ENCODE results near the gene AHDC1. TPM values are rescaled to one million over a fixed set of nuclear protein-coding genes. Genes with fewer than 3 reads are reported as not detected.

AHDC1 gene
- polyA plus RNA-seq, 1 donor (not counting 4 experiments of a cell fraction or from before 2014, with no cell fraction given) = 4.2 TPM

DNA sequence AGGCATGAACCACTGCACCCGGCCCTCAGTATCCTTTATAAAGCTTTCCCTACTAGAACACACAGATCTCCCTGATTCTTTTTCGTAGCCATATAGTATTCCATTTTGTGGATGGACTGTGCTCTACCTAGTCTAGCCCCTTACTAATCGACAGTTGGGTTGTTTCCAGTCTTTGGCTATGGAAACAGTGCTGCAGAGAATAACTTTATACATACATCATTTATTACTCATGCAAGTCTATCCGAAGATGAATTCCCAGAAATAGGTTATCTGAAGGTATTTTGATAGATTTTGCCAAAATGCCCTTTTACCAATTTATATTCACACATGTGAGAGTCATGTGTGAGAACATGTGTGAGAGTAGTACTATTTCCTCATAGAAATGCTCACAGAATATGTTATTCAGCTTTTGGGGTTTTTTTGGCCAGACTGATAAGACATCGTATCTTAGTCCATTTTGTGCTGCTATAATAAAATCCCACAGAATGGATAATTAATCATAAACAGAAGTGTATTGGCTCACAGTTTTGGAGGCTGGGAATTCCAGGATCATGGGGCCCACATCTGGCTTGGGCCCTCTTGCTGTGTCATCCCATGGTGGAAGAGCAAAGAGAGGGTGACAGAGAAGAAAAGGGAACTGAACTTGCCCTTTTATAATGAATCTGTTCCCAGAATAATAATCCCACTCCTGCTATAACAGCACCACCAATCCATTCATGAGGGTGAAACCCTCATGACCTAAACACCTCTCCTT lies 48.3 kb upstream of the AHDC1 start:
- DNase-seq (ENCODE audit: low read depth, low spot score) (no peak), FAIRE-seq (no peak)
- Histone ChIP-seq H3K36me3 (ENCODE audit: control insufficient read depth in 2 of 2, extremely low read depth in 1 of 2, insufficient read depth in 2 of 2, low read length in 2 of 2) (no peaks in the 10 kb centered on the region), H3K4me2 (ENCODE audit: control insufficient read depth, extremely low read depth, insufficient read depth, low read depth, low read length) (no peak overlapping the region), H4K20me1 (ENCODE audit: control insufficient read depth, extremely low read depth, insufficient read depth, low read length) (no peaks in the 10 kb centered on the region), H2AFZ (ENCODE audit: control insufficient read depth, low read length) (no peak overlapping the region), H3K27me3 (ENCODE audit: control insufficient read depth, extremely low read depth, insufficient read depth, low read length) (no peaks in the 10 kb centered on the region), H3K4me1 (ENCODE audit: control insufficient read depth, extremely low read depth, insufficient read depth, low read length) (peaks cover 14% of the 10 kb centered on the region), H3K9ac (ENCODE audit: control insufficient read depth, extremely low read depth, insufficient read depth, low read length) (no peak overlapping the region), H3K9me3 (ENCODE audit: control insufficient read depth, low read depth, low read length) (no peaks in the 10 kb centered on the region), H3K79me2 (ENCODE audit: control insufficient read depth, insufficient read depth, low read length) (no peaks in the 10 kb centered on the region), H3K27ac (ENCODE audit: control insufficient read depth, insufficient read depth, low read length) (no peak overlapping the region), H3K9me1 (ENCODE audit: control insufficient read depth, extremely low read depth, insufficient read depth, low read length) (no peaks in the 10 kb centered on the region), H3K4me3 (ENCODE audit: control insufficient read depth in 2 of 3, extremely low read depth in 1 of 3, insufficient read depth in 2 of 3, low read depth in 1 of 3, low read length in 3 of 3) (no peak overlapping the region)
- TF ChIP-seq EZH2 (IDR thresholded peaks at IDR 0.05; ENCODE audit: low read length) = no peak
- TF ChIP-seq, protein P1, sequence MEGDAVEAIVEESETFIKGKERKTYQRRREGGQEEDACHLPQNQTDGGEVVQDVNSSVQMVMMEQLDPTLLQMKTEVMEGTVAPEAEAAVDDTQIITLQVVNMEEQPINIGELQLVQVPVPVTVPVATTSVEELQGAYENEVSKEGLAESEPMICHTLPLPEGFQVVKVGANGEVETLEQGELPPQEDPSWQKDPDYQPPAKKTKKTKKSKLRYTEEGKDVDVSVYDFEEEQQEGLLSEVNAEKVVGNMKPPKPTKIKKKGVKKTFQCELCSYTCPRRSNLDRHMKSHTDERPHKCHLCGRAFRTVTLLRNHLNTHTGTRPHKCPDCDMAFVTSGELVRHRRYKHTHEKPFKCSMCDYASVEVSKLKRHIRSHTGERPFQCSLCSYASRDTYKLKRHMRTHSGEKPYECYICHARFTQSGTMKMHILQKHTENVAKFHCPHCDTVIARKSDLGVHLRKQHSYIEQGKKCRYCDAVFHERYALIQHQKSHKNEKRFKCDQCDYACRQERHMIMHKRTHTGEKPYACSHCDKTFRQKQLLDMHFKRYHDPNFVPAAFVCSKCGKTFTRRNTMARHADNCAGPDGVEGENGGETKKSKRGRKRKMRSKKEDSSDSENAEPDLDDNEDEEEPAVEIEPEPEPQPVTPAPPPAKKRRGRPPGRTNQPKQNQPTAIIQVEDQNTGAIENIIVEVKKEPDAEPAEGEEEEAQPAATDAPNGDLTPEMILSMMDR (optimal IDR thresholded peaks at IDR 0.05 in 1 of 3, IDR thresholded peaks at IDR 0.05 in 1 of 3, conservative IDR thresholded peaks at IDR 0.05 in 1 of 3; ENCODE audit: extremely low read depth in 1 of 3, insufficient read depth in 2 of 3, low read length in 3 of 3) = no peak
- dilution Hi-C loops (cut with MboI; ENCODE audit: extremely low pct_ligation_motif_present, low sequenced_read_pairs) = no loop called here

DNA sequence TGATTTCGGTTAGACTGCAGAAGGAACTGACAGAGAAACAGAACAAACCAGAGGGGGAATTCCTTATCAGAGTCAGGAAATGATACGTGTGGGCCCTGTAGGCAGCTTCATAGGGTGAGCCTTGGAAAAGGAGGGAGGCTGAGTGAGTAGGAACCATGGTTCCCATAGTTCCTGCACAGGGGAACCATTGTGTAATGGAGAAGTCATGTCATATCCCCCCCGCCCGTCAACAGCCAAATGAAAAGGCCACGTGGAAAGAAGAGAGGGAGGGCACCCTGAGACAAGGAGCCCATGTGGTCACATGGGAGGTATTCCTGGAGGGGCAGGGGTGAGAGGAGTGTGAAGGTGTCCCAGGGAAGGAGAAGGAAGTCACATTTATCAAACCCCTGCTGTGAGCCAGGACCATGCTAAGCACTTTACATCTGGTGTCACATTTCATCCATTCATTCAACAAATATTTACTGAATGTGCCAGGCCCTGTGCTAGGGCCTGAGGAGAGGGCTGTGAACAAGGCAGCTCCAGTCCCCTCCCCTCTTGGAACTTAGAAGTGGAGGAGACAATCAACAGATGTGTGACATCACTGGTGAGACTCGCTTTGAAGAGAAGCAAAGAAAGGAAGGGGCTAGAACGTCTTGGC lies 46.7 kb upstream of the AHDC1 start:
- FAIRE-seq (peak; percentile 73), DNase-seq (ENCODE audit: low read depth, low spot score) (no peak)
- H3K4me3 ChIP-seq (ENCODE audit: control insufficient read depth in 2 of 3, extremely low read depth in 1 of 3, insufficient read depth in 2 of 3, low read depth in 1 of 3, low read length in 3 of 3) = no peak overlapping the region
- H4K20me1 ChIP-seq (ENCODE audit: control insufficient read depth, extremely low read depth, insufficient read depth, low read length) = no peaks in the 10 kb centered on the region
- no peaks in the 10 kb centered on the region for H3K9me3 ChIP-seq (ENCODE audit: control insufficient read depth, low read depth, low read length)
- H3K27me3 ChIP-seq (ENCODE audit: control insufficient read depth, extremely low read depth, insufficient read depth, low read length) = no peaks in the 10 kb centered on the region
- H3K9me1 ChIP-seq (ENCODE audit: control insufficient read depth, extremely low read depth, insufficient read depth, low read length) = no peaks in the 10 kb centered on the region
- no peaks in the 10 kb centered on the region for H3K79me2 ChIP-seq (ENCODE audit: control insufficient read depth, insufficient read depth, low read length)
- no peaks in the 10 kb centered on the region for H3K36me3 ChIP-seq (ENCODE audit: control insufficient read depth in 2 of 2, extremely low read depth in 1 of 2, insufficient read depth in 2 of 2, low read length in 2 of 2)
- peak overlapping the region; percentile 14 for H3K4me2 ChIP-seq (ENCODE audit: control insufficient read depth, extremely low read depth, insufficient read depth, low read depth, low read length)
- peak overlapping the region; percentile 19 for H3K9ac ChIP-seq (ENCODE audit: control insufficient read depth, extremely low read depth, insufficient read depth, low read length)
- H3K4me1 ChIP-seq (ENCODE audit: control insufficient read depth, extremely low read depth, insufficient read depth, low read length) = peaks cover 24% of the 10 kb centered on the region
- peak overlapping the region; percentile 78 for H2AFZ ChIP-seq (ENCODE audit: control insufficient read depth, low read length)
- dilution Hi-C loops (cut with MboI; ENCODE audit: extremely low pct_ligation_motif_present, low sequenced_read_pairs) = no loop called here
- no peak for TF ChIP-seq EZH2 (IDR thresholded peaks at IDR 0.05; ENCODE audit: low read length)
- TF ChIP-seq, protein P1 (optimal IDR thresholded peaks at IDR 0.05 in 1 of 3, IDR thresholded peaks at IDR 0.05 in 1 of 3, conservative IDR thresholded peaks at IDR 0.05 in 1 of 3; ENCODE audit: extremely low read depth in 1 of 3, insufficient read depth in 2 of 3, low read length in 3 of 3) = no peak
- peak overlapping the region; percentile 49 for H3K27ac ChIP-seq (ENCODE audit: control insufficient read depth, insufficient read depth, low read length)
